SK-N-MC (cell line): ENCODE results near the gene ANP32A.

Experiments used
- EZH2 ChIP-seq: fragments of 200-600 bp; sonication (generic); IDR thresholded peaks from one replicate; pipeline ENCODE4 v1.6.1; 2017; ENCODE audit warnings: antibody characterized with exemption
- POLR2AphosphoS5 ChIP-seq: IDR thresholded peaks from 2 replicates; pipeline ENCODE4 v1.6.1; 2012; ENCODE audit warnings: mild to moderate bottlenecking, low read depth, low read length, borderline replicate concordance

- TF ChIP-seq POLR2AphosphoS5 (no peak), EZH2 (no peak)
Measured at GRCh38 chr15:68862415-68862814, 41.7 kb upstream of the ANP32A start.
